B cell (primary cell): ENCODE data around the gene HES5. TPM values are rescaled to one million over a fixed set of nuclear protein-coding genes. Genes with fewer than 3 reads are reported as not detected.

Experiments
- ATAC-seq: fragments of 200-7000 bp; cut with Tn5 transposase; one replicate; pipeline ENCODE4 v1.10.0; 2021; ENCODE audit warnings: low read depth, mild to moderate bottlenecking, moderate number of reproducible peaks, moderate library complexity
- CTCF ChIA-PET: fragments of 350-600 bp; sonication (Branson Sonifier 250); formaldehyde crosslinking; loops from one replicate; lab custom pipeline; 2021; ENCODE audit warnings: antibody characterized with exemption, inconsistent platforms; lab: Charles Lee
- POLR2A ChIA-PET: fragments of 350-600 bp; sonication (Branson Sonifier 250); formaldehyde crosslinking; loops from one replicate; lab custom pipeline; 2021; ENCODE audit warnings: antibody characterized with exemption; lab: Charles Lee
- DNase-seq: peaks from one replicate; pipeline ENCODE4 v3.0.0; 2013
- H2AFZ ChIP-seq: 2 replicates; pipeline ENCODE4 v1.6.1; 2012; ENCODE audit warnings: mild to moderate bottlenecking, low read depth, low read length; ENCODE audit not compliant: insufficient read depth, poor library complexity, severe bottlenecking
- H3K27ac ChIP-seq, 2 donors: 1 replicate in 1 of 2; 2 replicates in 1 of 2; pipeline ENCODE4 v1.5.1; 2012 to 2013; ENCODE audit warnings: low read length in 2 of 2, mild to moderate bottlenecking in 2 of 2, moderate library complexity in 1 of 2
- H3K27me3 ChIP-seq, 4 experiments: fragments of 200-600 bp in 1 of 4; sonication (generic) in 1 of 4; replicated peaks in 1 of 4; 1 replicate in 2 of 4; 2 replicates in 2 of 4; pipeline versions ENCODE4 v1.6.1 to v1.7.0; 2013 to 2016; ENCODE audit warnings: low read length in 3 of 4, mild to moderate bottlenecking in 2 of 4, mixed read lengths in 1 of 4, moderate library complexity in 1 of 4; ENCODE audit not compliant: insufficient read depth in 4 of 4, control insufficient read depth in 3 of 4; ENCODE audit errors: control extremely low read depth in 1 of 4
- H3K36me3 ChIP-seq, 2 experiments: replicated peaks in 1 of 2; 1 replicate in 1 of 2; 2 replicates in 1 of 2; pipeline versions ENCODE4 v1.6.1 to v1.7.1; 2013; ENCODE audit warnings: low read length in 1 of 2; ENCODE audit not compliant: insufficient read depth in 2 of 2, control insufficient read depth in 1 of 2; ENCODE audit errors: control extremely low read depth in 1 of 2, extremely low read depth in 1 of 2
- H3K4me1 ChIP-seq, 2 donors: fragments of 200-600 bp in 1 of 2; sonication (generic) in 1 of 2; 1 replicate in 1 of 2; 2 replicates in 1 of 2; pipeline versions ENCODE4 v1.5.1 to v1.6.1; 2013 to 2017; ENCODE audit warnings: low read length in 2 of 2; ENCODE audit not compliant: control insufficient read depth in 2 of 2, insufficient read depth in 2 of 2
- H3K4me2 ChIP-seq: replicated peaks from 2 replicates; pipeline ENCODE3; 2012; ENCODE audit warnings: mild to moderate bottlenecking, low read depth, low read length; ENCODE audit not compliant: poor library complexity, severe bottlenecking
- H3K4me3 ChIP-seq, 5 experiments: fragments of 200-600 bp in 1 of 5; sonication (generic) in 1 of 5; 1 replicate in 3 of 5; 2 replicates in 2 of 5; pipeline versions ENCODE4 v1.5.1 to v1.7.0; 2011 to 2016; ENCODE audit warnings: low read length in 4 of 5, mild to moderate bottlenecking in 4 of 5, low read depth in 2 of 5, control low read depth in 1 of 5, moderate library complexity in 1 of 5; ENCODE audit not compliant: insufficient read depth in 1 of 5; ENCODE audit errors: control extremely low read depth in 1 of 5, extremely low read depth in 1 of 5
- H3K79me2 ChIP-seq: fragments of 200-600 bp; sonication (generic); one replicate; pipeline ENCODE4 v1.6.0; 2016; ENCODE audit warnings: low read length; ENCODE audit not compliant: control insufficient read depth, insufficient read depth
- H3K9ac ChIP-seq: fragments of 200-600 bp; sonication (generic); 2 replicates; pipeline ENCODE4 v1.6.1; 2017; ENCODE audit warnings: mild to moderate bottlenecking, low read length, moderate library complexity
- H3K9me3 ChIP-seq, 3 donors: one replicate each; pipeline versions ENCODE4 v1.6.1 to v1.7.1; 2013; ENCODE audit warnings: low read length in 2 of 3; ENCODE audit not compliant: control insufficient read depth in 2 of 3, insufficient read depth in 1 of 3; ENCODE audit errors: control extremely low read depth in 1 of 3
- H4K20me1 ChIP-seq: 2 replicates; pipeline ENCODE4 v1.6.0; 2012; ENCODE audit warnings: mild to moderate bottlenecking, low read length; ENCODE audit not compliant: insufficient read depth, control insufficient read depth, poor library complexity, severe bottlenecking
- H3K27ac Mint-ChIP-seq: one replicate; pipeline ENCODE4 v1.8.0; 2021; ENCODE audit warnings: mixed read lengths
- H3K27me3 Mint-ChIP-seq: one replicate; pipeline ENCODE4 v1.8.0; 2021; ENCODE audit warnings: mixed read lengths
- H3K4me1 Mint-ChIP-seq: one replicate; pipeline ENCODE4 v1.8.0; 2021; ENCODE audit warnings: mixed read lengths
- H3K4me3 Mint-ChIP-seq: one replicate; pipeline ENCODE4 v1.8.0; 2021; ENCODE audit warnings: mixed read lengths
- H3K9me3 Mint-ChIP-seq: one replicate; pipeline ENCODE4 v1.8.0; 2022; ENCODE audit warnings: mixed read lengths; ENCODE audit not compliant: insufficient read depth
- EZH2 ChIP-seq: IDR thresholded peaks from 2 replicates; pipeline ENCODE4 v1.6.1; 2012; ENCODE audit warnings: borderline replicate concordance, low read depth, mild to moderate bottlenecking, moderate library complexity, low read length; ENCODE audit not compliant: insufficient read depth, poor library complexity, severe bottlenecking
- WGBS: methylation state at CpG from one replicate; pipeline ENCODE4 v1.1.5; 2013; ENCODE audit warnings: missing lambda C conversion rate; ENCODE audit not compliant: insufficient coverage; 5-methylcytosine and 5-hydroxymethylcytosine counted together
- intact Hi-C: fragments of 100-400 bp; cut with micrococcal nuclease; formaldehyde crosslinking; loops from one replicate; pipeline ENCODE4 v1.10.0; 2022
- polyA plus RNA-seq: library from polyadenylated mRNA; depleted of rRNA; stranded (reverse); fragments of >200 nt; gene quantifications from 2 replicates; pipeline ENCODE4 v1.2.3, GENCODE V29; 2012
- total RNA-seq, 2 donors: library from RNA; stranded (reverse); fragments of 120-200 nt in 1 of 2; gene quantifications; 1 replicate in 1 of 2; 2 replicates in 1 of 2; pipeline versions ENCODE4 v1.2.3 to v1.2.4, GENCODE V29; 2013 to 2022
- TF ChIP-seq, protein P1 (sequence below): fragments of 200-600 bp; IDR thresholded peaks from one replicate; pipeline ENCODE4 v1.8.0; 2022; ENCODE audit warnings: antibody characterized with exemption, mild to moderate bottlenecking

HES5 gene
- total and polyA plus RNA-seq, 2 donors (not counting 1 experiment from before 2014, with no cell fraction given) = not detected

DNA sequence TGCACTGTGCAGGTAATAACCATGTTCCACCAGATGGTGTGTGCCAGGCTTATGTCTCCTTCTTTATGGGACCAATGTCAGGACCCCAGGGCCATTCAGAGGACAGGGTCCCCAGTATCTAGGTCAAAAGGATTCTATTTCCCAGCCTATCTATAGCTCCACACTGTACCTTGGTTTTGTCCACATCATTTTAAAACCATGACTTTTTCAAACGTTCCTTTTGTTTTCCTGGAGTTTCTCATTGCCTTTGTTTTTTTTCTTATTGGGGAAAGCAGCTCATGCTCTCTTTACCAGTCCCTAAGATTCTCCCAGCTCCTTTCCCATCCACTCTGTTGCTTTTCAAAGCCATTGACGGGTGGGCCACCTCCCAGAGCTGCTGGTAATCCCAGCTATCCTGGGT lies 41.4 kb downstream of the HES5 start:
- Histone ChIP-seq H3K4me3 (no peak overlapping the region), H3K27me3 (no peaks in the 10 kb centered on the region), H3K9me3 (peaks cover 0 to 24% (median 11%) of the 10 kb centered on the region in 3 donors), H2AFZ (no peak overlapping the region), H3K9ac (no peak overlapping the region), H3K36me3 (no peaks in the 10 kb centered on the region), H3K4me1 (peaks cover 6 to 10% of the 10 kb centered on the region in 2 donors), H3K4me2 (no peak overlapping the region), H3K27ac (no peak overlapping the region), H3K79me2 (no peaks in the 10 kb centered on the region), H4K20me1 (no peaks in the 10 kb centered on the region)
- CTCF ChIA-PET = interaction anchor here (1.1 to 1.2 kb wide), 2 partner anchors 10 to 97 kb away, joined by 3 to 4 read pairs; no protein-coding TSS in a partner anchor
- TF ChIP-seq, protein P1, sequence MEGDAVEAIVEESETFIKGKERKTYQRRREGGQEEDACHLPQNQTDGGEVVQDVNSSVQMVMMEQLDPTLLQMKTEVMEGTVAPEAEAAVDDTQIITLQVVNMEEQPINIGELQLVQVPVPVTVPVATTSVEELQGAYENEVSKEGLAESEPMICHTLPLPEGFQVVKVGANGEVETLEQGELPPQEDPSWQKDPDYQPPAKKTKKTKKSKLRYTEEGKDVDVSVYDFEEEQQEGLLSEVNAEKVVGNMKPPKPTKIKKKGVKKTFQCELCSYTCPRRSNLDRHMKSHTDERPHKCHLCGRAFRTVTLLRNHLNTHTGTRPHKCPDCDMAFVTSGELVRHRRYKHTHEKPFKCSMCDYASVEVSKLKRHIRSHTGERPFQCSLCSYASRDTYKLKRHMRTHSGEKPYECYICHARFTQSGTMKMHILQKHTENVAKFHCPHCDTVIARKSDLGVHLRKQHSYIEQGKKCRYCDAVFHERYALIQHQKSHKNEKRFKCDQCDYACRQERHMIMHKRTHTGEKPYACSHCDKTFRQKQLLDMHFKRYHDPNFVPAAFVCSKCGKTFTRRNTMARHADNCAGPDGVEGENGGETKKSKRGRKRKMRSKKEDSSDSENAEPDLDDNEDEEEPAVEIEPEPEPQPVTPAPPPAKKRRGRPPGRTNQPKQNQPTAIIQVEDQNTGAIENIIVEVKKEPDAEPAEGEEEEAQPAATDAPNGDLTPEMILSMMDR = no peak
- no peak for TF ChIP-seq EZH2
- H3K4me3 Mint-ChIP-seq = no peak overlapping the region
- DNase-seq (no peak), ATAC-seq (no peak)
- intact Hi-C loops = no loop called here
- H3K27ac Mint-ChIP-seq = no peak overlapping the region
- POLR2A ChIA-PET = interaction anchor here (0.5 kb wide), 1 partner anchor 11 kb away, joined by 3 read pairs; no protein-coding TSS in a partner anchor
- H3K4me1 Mint-ChIP-seq = peaks cover 12% of the 10 kb centered on the region
- H3K9me3 Mint-ChIP-seq = no peaks in the 10 kb centered on the region
- 100% methylated on average over 2 of the region's 2 CpGs for WGBS
- H3K27me3 Mint-ChIP-seq = no peaks in the 10 kb centered on the region

DNA sequence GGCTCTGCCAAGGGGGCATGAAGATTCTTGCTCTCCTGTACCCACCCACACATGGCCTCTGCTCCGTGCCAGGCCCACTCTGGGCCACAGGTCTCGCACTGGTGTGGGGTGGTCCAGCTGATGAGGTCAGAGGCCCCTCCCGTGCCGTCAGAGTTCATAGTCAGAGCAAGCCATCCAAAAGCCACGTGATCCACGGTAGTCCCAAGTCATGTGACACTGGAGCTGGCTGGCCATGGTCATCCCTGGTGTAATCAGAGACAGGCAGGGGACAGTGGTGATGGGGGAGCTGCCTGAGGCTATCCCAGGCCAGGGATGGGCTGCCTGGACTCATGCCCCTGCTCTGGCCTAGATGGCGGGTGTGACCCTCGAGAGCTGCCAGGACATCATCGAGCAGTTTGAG lies 43.5 kb downstream of the HES5 start:
- ATAC-seq (no peak), DNase-seq (no peak)
- Histone ChIP-seq H3K4me2 (no peak overlapping the region), H3K4me1 (peaks cover 0 to 4% of the 10 kb centered on the region in 2 donors), H3K27me3 (no peaks in the 10 kb centered on the region), H3K9ac (no peak overlapping the region), H3K79me2 (no peaks in the 10 kb centered on the region), H3K27ac (no peak overlapping the region), H3K9me3 (peaks cover 0 to 24% (median 11%) of the 10 kb centered on the region in 3 donors), H3K4me3 (no peak overlapping the region), H3K36me3 (no peaks in the 10 kb centered on the region), H4K20me1 (no peaks in the 10 kb centered on the region), H2AFZ (no peak overlapping the region)
- ChIA-PET POLR2A (no interaction called here), CTCF (no interaction called here)
- intact Hi-C loops = no loop called here
- H3K27ac Mint-ChIP-seq = no peak overlapping the region
- no peaks in the 10 kb centered on the region for H3K27me3 Mint-ChIP-seq
- no peak overlapping the region for H3K4me3 Mint-ChIP-seq
- H3K4me1 Mint-ChIP-seq = peaks cover 4% of the 10 kb centered on the region
- 91% methylated on average over 9 of the region's 9 CpGs for WGBS
- no peaks in the 10 kb centered on the region for H3K9me3 Mint-ChIP-seq
- TF ChIP-seq EZH2 = no peak
- TF ChIP-seq, protein P1 = no peak
